HEK293T (cell line): ENCODE measurements around the gene PLA1A.

Experiments used
- ELF4 ChIP-seq: fragments of 450-650 bp; IDR thresholded peaks from 2 replicates; pipeline ENCODE4 v1.6.1; 2017; ENCODE audit warnings: antibody characterized with exemption
- FOXA1 ChIP-seq: fragments of 450-650 bp; IDR thresholded peaks from 2 replicates; pipeline ENCODE4 v1.6.1; 2016; ENCODE audit warnings: mild to moderate bottlenecking
- LEF1 ChIP-seq: fragments of 450-650 bp; IDR thresholded peaks from 2 replicates; pipeline ENCODE4 v1.6.1; 2017; ENCODE audit warnings: mild to moderate bottlenecking, borderline replicate concordance

DNA sequence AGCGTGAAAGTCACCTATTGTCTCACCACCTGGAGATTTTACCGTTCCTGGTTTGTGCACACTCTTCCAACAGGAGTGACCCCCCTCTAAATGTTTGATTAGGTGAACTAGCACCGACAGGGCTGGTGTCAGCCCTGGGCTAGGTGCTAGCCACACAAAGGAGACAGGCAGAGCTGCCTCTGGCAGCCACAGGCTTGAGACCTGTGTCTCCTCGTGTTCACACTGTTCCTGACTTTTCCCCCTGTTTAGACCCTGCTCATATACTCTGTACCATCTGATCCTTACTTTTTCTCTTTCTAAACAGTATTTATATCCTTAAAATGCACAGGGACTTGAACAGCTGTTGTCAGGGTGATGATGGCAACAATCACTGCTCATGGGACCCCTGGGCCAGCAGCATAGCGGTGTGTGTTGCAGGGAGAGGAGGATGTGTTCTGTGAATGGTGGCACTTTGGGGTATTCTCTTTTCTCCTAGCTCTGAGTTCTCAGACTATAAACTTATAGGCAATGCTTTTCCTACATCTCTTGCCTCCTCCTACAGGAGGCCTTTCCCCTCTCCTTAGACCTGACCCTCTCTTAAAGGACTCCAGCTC lies 43.8 kb upstream of the PLA1A start:
- no peak for TF ChIP-seq ELF4
- no peak for TF ChIP-seq FOXA1
- TF ChIP-seq LEF1: no peak
